Measurements from ENCODE around the gene GABPB2. TPM values are rescaled to one million over a fixed set of nuclear protein-coding genes. Genes with fewer than 3 reads are reported as not detected.

The GABPB2 gene
- total and polyA plus RNA-seq, 2 of the 13 experiments (the other 11 are each of a cell fraction or from before 2014, with no cell fraction given): 0.09 TPM; not detected in 1

DNA sequence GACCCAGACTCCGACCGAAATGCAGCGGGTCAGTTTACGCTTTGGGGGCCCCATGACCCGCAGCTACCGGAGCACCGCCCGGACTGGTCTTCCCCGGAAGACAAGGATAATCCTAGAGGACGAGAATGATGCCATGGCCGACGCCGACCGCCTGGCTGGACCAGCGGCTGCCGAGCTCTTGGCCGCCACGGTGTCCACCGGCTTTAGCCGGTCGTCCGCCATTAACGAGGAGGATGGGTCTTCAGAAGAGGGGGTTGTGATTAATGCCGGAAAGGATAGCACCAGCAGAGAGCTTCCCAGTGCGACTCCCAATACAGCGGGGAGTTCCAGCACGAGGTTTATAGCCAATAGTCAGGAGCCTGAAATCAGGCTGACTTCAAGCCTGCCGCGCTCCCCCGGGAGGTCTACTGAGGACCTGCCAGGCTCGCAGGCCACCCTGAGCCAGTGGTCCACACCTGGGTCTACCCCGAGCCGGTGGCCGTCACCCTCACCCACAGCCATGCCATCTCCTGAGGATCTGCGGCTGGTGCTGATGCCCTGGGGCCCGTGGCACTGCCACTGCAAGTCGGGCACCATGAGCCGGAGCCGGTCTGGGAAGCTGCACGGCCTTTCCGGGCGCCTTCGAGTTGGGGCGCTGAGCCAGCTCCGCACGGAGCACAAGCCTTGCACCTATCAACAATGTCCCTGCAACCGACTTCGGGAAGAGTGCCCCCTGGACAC lies 22.5 kb upstream of the GABPB2 start (continued):
- TF ChIP-seq, protein P1, sequence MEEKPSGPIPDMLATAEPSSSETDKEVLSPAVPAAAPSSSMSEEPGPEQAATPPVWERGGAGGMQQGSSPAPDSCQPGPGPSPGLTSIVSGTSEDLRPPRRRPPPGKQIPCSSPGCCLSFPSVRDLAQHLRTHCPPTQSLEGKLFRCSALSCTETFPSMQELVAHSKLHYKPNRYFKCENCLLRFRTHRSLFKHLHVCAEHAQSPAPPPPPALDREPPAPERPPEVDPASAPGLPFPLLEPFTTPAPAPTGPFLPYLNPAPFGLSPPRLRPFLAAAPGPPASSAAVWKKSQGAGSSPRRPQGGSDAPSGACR (CRISPR knock-in tag; IDR thresholded peaks at IDR 0.05): peak; percentile 30; the same call in 1 of the 2 replicates
- TF ChIP-seq U2AF1 (optimal IDR thresholded peaks at IDR 0.05; ENCODE audit: low read depth, low read length): no peak
- no peak; the same call in 1 of the 2 replicates for TF ChIP-seq ZNF776 (CRISPR knock-in tag; IDR thresholded peaks at IDR 0.05)
- TF ChIP-seq, protein P2, sequence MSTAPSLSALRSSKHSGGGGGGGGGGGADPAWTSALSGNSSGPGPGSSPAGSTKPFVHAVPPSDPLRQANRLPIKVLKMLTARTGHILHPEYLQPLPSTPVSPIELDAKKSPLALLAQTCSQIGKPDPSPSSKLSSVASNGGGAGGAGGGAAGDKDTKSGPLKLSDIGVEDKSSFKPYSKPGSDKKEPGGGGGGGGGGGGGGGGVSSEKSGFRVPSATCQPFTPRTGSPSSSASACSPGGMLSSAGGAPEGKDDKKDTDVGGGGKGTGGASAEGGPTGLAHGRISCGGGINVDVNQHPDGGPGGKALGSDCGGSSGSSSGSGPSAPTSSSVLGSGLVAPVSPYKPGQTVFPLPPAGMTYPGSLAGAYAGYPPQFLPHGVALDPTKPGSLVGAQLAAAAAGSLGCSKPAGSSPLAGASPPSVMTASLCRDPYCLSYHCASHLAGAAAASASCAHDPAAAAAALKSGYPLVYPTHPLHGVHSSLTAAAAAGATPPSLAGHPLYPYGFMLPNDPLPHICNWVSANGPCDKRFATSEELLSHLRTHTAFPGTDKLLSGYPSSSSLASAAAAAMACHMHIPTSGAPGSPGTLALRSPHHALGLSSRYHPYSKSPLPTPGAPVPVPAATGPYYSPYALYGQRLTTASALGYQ (CRISPR knock-in tag; IDR thresholded peaks at IDR 0.05): 0 out of 2 replicates have a peak, but pooled peaks have one; percentile 35
- TF ChIP-seq ATF1 (CRISPR knock-in tag; IDR thresholded peaks at IDR 0.05): no peak
- no peak for TF ChIP-seq TCF7 (IDR thresholded peaks at IDR 0.05; ENCODE audit: low read depth)
- no peak for TF ChIP-seq SNAPC2 (CRISPR knock-in tag; IDR thresholded peaks at IDR 0.05)
- TF ChIP-seq YEATS2 (CRISPR knock-in tag; IDR thresholded peaks at IDR 0.05; ENCODE audit: borderline replicate concordance): peak; percentile 4; the same call in 1 of the 2 replicates
- TF ChIP-seq ZBTB3 (CRISPR knock-in tag; IDR thresholded peaks at IDR 0.05; ENCODE audit: borderline replicate concordance, low read depth): no peak
- peak; percentile 64 for TF ChIP-seq ZNF768 (CRISPR knock-in tag; IDR thresholded peaks at IDR 0.05)
- no peak for TF ChIP-seq TOPORS (CRISPR knock-in tag; IDR thresholded peaks at IDR 0.05)
- no peak for TF ChIP-seq TCF7L2 (IDR thresholded peaks at IDR 0.05; ENCODE audit: low read depth, low read length)
- no peak for TF ChIP-seq PRPF4 (IDR thresholded peaks at IDR 0.05; ENCODE audit: low read depth, low read length, poor library complexity, severe bottlenecking)
- TF ChIP-seq ZNF816 (CRISPR knock-in tag; IDR thresholded peaks at IDR 0.05; ENCODE audit: borderline replicate concordance): no peak
- no peak for TF ChIP-seq TSC22D2 (CRISPR knock-in tag; IDR thresholded peaks at IDR 0.05; ENCODE audit: borderline replicate concordance)
- TF ChIP-seq MBD4 (IDR thresholded peaks at IDR 0.05; ENCODE audit: borderline replicate concordance, low read length): no peak
- peak in 1 of 2 experiments; percentile 18; a peak in 1 of 4 replicates for TF ChIP-seq KLF16 (CRISPR knock-in tag; IDR thresholded peaks at IDR 0.05)
- peak; percentile 43; the same call in 1 of the 2 replicates for TF ChIP-seq KLF6 (CRISPR knock-in tag; IDR thresholded peaks at IDR 0.05)
- no peak for TF ChIP-seq TEF (CRISPR knock-in tag; IDR thresholded peaks at IDR 0.05)
- no peak for TF ChIP-seq ZNF432 (CRISPR knock-in tag; IDR thresholded peaks at IDR 0.05; ENCODE audit: borderline replicate concordance)
- 0 out of 2 replicates have a peak, but pooled peaks have one; percentile 21 for TF ChIP-seq E2F1 (CRISPR knock-in tag; IDR thresholded peaks at IDR 0.05)
- TF ChIP-seq, protein P3, sequence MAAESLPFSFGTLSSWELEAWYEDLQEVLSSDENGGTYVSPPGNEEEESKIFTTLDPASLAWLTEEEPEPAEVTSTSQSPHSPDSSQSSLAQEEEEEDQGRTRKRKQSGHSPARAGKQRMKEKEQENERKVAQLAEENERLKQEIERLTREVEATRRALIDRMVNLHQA (CRISPR knock-in tag; IDR thresholded peaks at IDR 0.05): no peak
- TF ChIP-seq ZSCAN20 (CRISPR knock-in tag; IDR thresholded peaks at IDR 0.05; ENCODE audit: borderline replicate concordance): 0 out of 2 replicates have a peak, but pooled peaks have one; percentile 41
- TF ChIP-seq ZNF772 (CRISPR knock-in tag; IDR thresholded peaks at IDR 0.05): no peak
- peak; percentile 59; the same call in 1 of the 2 replicates for TF ChIP-seq ZNF749 (CRISPR knock-in tag; IDR thresholded peaks at IDR 0.05; ENCODE audit: borderline replicate concordance)
- peak; percentile 49 for TF ChIP-seq RAD21 (CRISPR knock-in tag; IDR thresholded peaks at IDR 0.05)
